Middle frontal gyrus (tissue), 1 donor: ENCODE data around the gene PIGC.

Experiments used
- DNase-seq: peaks from one replicate; pipeline ENCODE4 v3.0.0-alpha.2; 2015; ENCODE audit warnings: low spot score; ENCODE audit errors: extremely low spot score

Gene PIGC

DNA sequence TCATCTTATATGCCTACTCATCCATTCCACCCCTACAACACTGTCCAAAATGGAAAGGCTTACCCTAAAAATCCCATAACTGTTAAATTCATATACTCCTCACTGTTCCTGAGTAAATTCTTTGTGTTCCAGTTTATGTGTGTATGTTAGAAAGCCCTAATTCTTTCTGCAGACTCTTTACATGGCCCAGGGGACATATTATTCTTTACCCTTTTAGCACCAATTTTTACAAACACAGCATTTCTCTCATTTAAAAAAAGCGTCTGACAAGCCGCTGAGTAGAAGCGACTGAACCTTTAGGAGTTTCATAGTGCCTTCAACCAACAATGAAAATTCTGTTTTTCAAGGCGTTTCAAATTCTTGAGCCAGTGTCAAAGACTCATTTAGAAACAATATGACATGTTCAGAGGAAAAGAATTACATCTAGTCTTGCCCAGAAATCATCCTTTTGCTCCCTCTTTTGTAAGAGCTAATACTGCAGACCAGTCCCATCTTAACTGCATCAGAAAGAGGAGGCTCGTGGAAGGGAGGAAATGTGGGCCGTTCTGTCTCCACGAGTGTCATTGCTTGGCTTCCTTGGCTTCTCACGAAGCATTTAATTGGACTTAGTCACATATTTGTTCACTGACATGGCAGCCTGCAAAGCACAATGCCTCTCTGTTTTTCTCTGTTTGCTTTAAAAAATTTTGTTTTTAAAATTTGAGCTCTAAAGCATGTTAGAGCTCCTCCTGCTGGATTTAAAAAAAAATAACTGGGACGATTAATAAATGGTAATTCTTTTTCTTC is 44.7 kb downstream of the PIGC start:
- peak; percentile 60 for DNase-seq

- no peak for DNase-seq
Measured at GRCh38 chr1:172398193-172398592, 45.7 kb downstream of the PIGC start.

DNA sequence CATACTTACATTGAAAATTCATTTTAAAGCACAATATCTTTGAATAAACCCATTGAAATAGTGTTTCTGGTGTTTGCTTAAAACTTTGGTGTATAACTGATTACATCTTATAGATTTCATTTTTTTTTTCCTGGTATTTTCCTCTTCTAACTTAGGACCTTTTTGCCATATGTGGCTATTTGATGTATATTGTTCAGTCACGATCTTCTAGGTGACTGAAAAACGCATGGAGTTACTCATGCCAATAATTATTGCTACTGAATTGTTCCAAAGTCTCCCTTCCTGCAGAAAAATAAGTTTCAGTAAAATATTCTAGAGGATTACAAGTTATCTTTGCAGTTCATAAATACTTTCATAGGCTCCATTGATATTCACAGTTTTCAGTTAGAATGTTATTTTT is 46.2 kb downstream of the PIGC start:
- DNase-seq = no peak

DNA sequence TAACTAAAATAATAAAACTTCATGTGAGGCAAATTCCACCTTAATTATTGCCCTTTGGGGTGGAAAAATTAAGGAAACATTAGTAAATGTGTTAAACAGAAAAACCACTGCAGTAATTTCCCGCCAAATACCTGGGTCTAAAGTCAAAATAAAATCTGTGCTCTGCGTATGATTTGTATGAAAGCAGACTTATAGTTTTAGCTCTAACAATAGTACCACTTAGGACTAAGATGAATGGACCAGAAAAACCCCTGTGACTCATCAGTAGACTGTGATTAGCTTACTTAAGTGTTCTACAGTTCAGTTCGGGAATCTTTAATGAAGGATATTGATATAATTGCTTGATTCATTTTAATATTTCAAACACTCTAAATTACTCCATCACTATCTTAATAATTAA is 46.6 kb downstream of the PIGC start:
- DNase-seq = no peak

DNA sequence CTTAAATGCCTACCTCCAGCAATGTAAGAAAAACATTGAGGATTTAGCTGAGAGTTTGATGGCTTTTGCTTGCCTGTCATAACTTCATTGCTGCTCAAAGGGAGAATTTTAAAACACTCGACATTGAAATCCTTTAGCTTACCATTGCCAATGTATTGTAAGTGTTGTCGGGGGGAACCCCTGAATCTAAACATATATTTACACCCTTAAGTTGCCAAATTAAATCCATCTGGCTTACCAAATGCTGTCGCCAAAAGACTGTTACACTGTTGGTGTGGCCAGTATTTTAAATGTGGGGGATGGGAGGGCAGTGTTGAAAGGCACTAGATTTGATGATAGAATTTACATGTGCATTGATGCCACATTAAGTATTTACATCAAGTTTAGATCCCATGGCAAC is 48.3 kb downstream of the PIGC start:
- DNase-seq = no peak

DNA sequence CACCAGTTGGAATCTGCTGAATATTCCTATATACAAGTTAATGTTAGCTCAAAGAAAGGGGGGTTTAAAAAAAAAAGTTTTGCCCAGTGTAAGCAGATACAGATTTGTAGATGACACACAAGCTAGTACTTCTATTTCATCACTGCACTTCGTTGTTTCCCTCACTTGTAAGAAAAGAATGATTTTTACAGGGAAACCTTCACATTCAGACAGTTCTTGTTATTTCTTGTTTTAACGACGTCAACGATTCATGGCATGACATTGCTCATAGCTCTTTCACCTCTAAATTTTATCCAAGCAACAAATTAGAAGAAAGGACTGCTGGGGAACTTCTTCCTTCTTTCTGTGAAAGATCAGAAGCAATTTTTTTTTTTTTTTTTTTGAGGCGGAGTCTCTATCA is 49.1 kb downstream of the PIGC start:
- DNase-seq = no peak

GRCh38 chr1:172394141-172394751 is 49.6 kb downstream of the PIGC start:
- no peak for DNase-seq

- DNase-seq = no peak
Measured at GRCh38 chr1:172393354-172393753, 50.5 kb downstream of the PIGC start.

GRCh38 chr1:172391976-172392375 is 51.9 kb downstream of the PIGC start:
- DNase-seq = no peak
